Naive B cell (primary cell): ENCODE results near the gene MNS1. TPM values are rescaled to one million over a fixed set of nuclear protein-coding genes. Genes with fewer than 3 reads are reported as not detected.
"Not testable (repeated sequence)": the region's sequence is repeated elsewhere in the genome, so short reads cannot be mapped to it uniquely, and the experiment has no call there.

Experiments used
- ATAC-seq, 2 donors: fragments of 150-1000 bp; cut with Tn5 transposase; 2 replicates each; pipeline ENCODE4 v1.10.0; 2021; ENCODE audit warnings: low read depth in 2 of 2, mild to moderate bottlenecking in 2 of 2, moderate library complexity in 2 of 2
- DNase-seq: peaks from one replicate; pipeline ENCODE4 v3.0.0; 2022
- H3K27ac Mint-ChIP-seq, 6 donors: one replicate each; pipeline ENCODE4 v1.8.0; 2020 to 2022; ENCODE audit warnings: mild to moderate bottlenecking in 6 of 6, mixed read lengths in 6 of 6, moderate library complexity in 5 of 6, inconsistent platforms in 2 of 6
- H3K27me3 Mint-ChIP-seq, 3 donors: one replicate each; pipeline ENCODE4 v1.8.0; 2021 to 2022; ENCODE audit warnings: mixed read lengths in 3 of 3, mild to moderate bottlenecking in 1 of 3
- H3K36me3 Mint-ChIP-seq, 2 donors: one replicate each; pipeline ENCODE4 v1.8.0; 2020 to 2022; ENCODE audit warnings: mixed read lengths in 2 of 2, inconsistent platforms in 1 of 2, mild to moderate bottlenecking in 1 of 2
- H3K4me1 Mint-ChIP-seq, 3 donors: one replicate each; pipeline ENCODE4 v1.8.0; 2020 to 2022; ENCODE audit warnings: mixed read lengths in 3 of 3, inconsistent platforms in 1 of 3, mild to moderate bottlenecking in 1 of 3, moderate library complexity in 1 of 3
- H3K4me3 Mint-ChIP-seq, 8 donors: one replicate each; pipeline ENCODE4 v1.8.0; 2020 to 2022; ENCODE audit warnings: mild to moderate bottlenecking in 8 of 8, mixed read lengths in 8 of 8, moderate library complexity in 8 of 8, inconsistent platforms in 2 of 8
- H3K9me3 Mint-ChIP-seq, 7 donors: one replicate each; pipeline ENCODE4 v1.8.0; 2020 to 2022; ENCODE audit warnings: mixed read lengths in 7 of 7, mild to moderate bottlenecking in 5 of 7, inconsistent platforms in 2 of 7, moderate library complexity in 1 of 7
- polyA plus RNA-seq, 6 donors: library from polyadenylated mRNA; unstranded; fragments of 300-500 nt; fragmentation: Illumina TruSeq; gene quantifications; one replicate each; pipeline ENCODE4 v1.2.3, GENCODE V29; 2021; ENCODE audit warnings: low read depth in 6 of 6

MNS1 gene, protein sequence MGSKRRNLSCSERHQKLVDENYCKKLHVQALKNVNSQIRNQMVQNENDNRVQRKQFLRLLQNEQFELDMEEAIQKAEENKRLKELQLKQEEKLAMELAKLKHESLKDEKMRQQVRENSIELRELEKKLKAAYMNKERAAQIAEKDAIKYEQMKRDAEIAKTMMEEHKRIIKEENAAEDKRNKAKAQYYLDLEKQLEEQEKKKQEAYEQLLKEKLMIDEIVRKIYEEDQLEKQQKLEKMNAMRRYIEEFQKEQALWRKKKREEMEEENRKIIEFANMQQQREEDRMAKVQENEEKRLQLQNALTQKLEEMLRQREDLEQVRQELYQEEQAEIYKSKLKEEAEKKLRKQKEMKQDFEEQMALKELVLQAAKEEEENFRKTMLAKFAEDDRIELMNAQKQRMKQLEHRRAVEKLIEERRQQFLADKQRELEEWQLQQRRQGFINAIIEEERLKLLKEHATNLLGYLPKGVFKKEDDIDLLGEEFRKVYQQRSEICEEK
- polyA plus RNA-seq = 1 to 10 TPM in 1 of 6 donors, under 1 TPM in 3, not detected in 2; 0.15 to 1.9 (median 0.80) TPM

GRCh38 chr15:56464893-56465520, at the start of gene MNS1:
TSS of gene MNS1 (minus strand) at chr15:56465137. CDS start at chr15:56464972, 165 bp downstream.
- H3K27me3 Mint-ChIP-seq = no peaks in the 10 kb centered on the region
- peak within 1 kb of the TSS; percentile 92 to 99 (median 95) for H3K27ac Mint-ChIP-seq
- no peaks in the 10 kb centered on the region for H3K36me3 Mint-ChIP-seq
- H3K4me3 Mint-ChIP-seq = peak within 1 kb of the TSS; percentile 80 to 95 (median 92)
- peak; percentile 95 for DNase-seq
- ATAC-seq = peak; percentile 91 to 92
- peaks cover 15 to 21% (median 18%) of the 10 kb centered on the region in 3 donors for H3K4me1 Mint-ChIP-seq
- no peaks in the 10 kb centered on the region for H3K9me3 Mint-ChIP-seq

- peak; percentile 67 to 69 for ATAC-seq
- peak; percentile 25 for DNase-seq
- Mint-ChIP-seq H3K9me3 (peaks cover 0 to 3% (median 0%) of the 10 kb centered on the region in 7 donors), H3K4me1 (peaks cover 0 to 4% (median 4%) of the 10 kb centered on the region in 3 donors), H3K27me3 (peaks cover 0 to 8% (median 0%) of the 10 kb centered on the region in 3 donors), H3K4me3 (no peak overlapping the region), H3K27ac (no peak overlapping the region), H3K36me3 (no peaks in the 10 kb centered on the region)
These were observed 31.7 kb upstream of the MNS1 start for GRCh38 chr15:56496635-56497034.

- no peaks in the 10 kb centered on the region for H3K9me3 Mint-ChIP-seq
- no peak overlapping the region for H3K4me3 Mint-ChIP-seq
These were observed 30.6 kb upstream of the MNS1 start for GRCh38 chr15:56495533-56495932.

GRCh38 chr15:56495053-56495452, 30.1 kb upstream of the MNS1 start:
- ATAC-seq = no peak
- no peak overlapping the region for H3K27ac Mint-ChIP-seq
- H3K27me3 Mint-ChIP-seq = peaks cover 0 to 7% (median 0%) of the 10 kb centered on the region in 3 donors
- H3K4me1 Mint-ChIP-seq = peaks cover 0 to 4% (median 4%) of the 10 kb centered on the region in 3 donors
- no peak overlapping the region for H3K4me3 Mint-ChIP-seq
- no peaks in the 10 kb centered on the region for H3K36me3 Mint-ChIP-seq
- H3K9me3 Mint-ChIP-seq = no peaks in the 10 kb centered on the region
- DNase-seq = no peak

More at GRCh38 chr15:56495533-56495932, 30.6 kb upstream of the MNS1 start:
- no peak for ATAC-seq
- Mint-ChIP-seq H3K27me3 (peaks cover 0 to 8% (median 0%) of the 10 kb centered on the region in 3 donors), H3K27ac (no peak overlapping the region), H3K36me3 (no peaks in the 10 kb centered on the region), H3K4me1 (peaks cover 0 to 4% (median 4%) of the 10 kb centered on the region in 3 donors)
- no peak for DNase-seq

DNA sequence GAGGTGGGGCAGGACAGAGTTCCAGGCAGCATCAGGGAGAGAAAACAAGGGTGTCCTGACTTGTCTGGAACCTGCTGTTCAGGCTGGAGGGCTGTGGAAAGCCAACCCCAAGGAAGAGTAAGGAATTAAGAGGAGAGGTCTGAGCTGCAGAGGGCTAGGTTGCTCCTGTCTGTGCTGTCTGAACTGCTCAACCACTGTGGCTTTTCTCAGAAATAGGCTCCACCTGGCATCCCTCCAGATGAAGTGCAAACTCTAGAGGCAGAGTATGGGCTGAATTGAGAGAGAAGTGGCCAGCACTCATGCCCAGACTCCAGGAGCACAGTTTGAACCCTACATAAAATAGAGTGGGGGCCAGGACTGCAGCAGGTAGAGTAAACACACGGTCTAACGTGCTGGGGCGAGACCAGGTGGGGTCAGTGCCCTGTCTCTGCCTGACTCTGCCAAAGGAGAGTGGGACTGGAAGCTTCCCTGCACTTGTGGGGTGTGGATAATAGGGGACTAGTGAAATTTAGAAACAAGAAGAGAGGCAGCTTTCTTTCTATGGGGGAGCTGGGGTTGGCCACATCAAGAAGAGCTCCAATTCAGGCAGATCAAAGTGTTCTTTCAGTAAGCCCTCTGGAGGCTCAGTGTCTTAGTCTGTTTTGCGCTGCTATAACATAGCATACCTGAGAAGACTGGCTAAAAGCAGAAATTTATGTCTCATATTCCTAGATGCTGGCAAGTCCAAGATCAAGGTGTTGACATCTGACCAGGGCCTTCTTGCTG, 28.0 kb upstream of the MNS1 start:
- Mint-ChIP-seq H3K27me3 (peaks cover 0 to 3% (median 0%) of the 10 kb centered on the region in 3 donors), H3K9me3 (no peaks in the 10 kb centered on the region), H3K4me3 (no peak overlapping the region), H3K27ac (no peak overlapping the region), H3K4me1 (peaks cover 0 to 4% (median 4%) of the 10 kb centered on the region in 3 donors), H3K36me3 (no peaks in the 10 kb centered on the region)
- ATAC-seq (no peak), DNase-seq (no peak)

DNA sequence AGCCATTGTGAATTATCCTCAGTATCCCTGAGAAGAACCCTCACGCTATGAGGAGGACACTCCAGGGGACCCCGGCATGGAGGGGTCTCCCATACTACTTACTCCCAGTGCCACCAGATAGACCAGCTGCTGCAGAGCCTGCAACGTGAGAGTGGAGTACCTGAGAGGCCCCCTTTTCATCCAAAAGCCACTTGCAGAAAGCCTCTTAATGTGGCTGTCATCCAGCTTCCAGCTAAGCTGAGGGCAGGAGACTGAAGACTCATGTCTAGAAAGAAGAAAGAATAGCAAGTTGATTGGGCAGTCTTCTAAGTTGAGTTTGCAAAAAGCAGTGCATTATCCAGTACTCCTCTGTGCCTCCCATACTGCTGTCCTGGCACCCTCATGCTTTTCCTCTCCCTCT, 27.3 kb upstream of the MNS1 start:
- ATAC-seq (no peak), DNase-seq (no peak)
- no peaks in the 10 kb centered on the region for H3K36me3 Mint-ChIP-seq
- H3K27me3 Mint-ChIP-seq = peaks cover 0 to 3% (median 0%) of the 10 kb centered on the region in 3 donors
- H3K4me1 Mint-ChIP-seq = peaks cover 0 to 4% (median 4%) of the 10 kb centered on the region in 3 donors
- H3K27ac Mint-ChIP-seq = no peak overlapping the region
- no peak overlapping the region for H3K4me3 Mint-ChIP-seq
- H3K9me3 Mint-ChIP-seq = no peaks in the 10 kb centered on the region

DNA sequence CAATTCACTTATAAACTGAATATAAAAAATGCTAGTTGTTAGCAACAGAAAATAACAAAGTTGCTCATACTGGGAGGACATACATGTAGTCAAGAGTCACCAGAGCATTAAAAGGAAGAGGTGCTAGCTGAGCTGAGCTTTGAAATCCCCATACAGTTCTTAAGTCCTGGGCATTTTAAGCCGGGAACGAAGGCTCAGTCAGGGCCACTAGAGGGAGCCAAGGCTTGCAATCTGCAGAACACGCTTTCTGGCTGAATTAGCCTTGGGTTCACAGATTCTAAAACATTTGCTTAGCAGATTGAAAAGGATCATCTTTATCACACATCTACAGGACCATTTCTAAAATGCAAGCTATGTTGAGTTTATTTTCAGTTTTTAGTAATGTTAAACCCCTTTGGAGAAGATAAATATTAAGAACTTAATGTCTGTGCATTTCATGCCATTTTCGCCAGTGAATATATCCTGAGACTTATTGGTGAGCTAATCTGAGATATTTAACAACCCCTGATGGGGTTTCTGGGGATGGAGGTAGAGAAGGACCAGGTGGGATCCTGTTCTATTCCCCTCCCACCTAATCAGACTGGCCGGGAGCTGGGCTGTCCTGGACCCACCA, 26.3 kb upstream of the MNS1 start:
- ATAC-seq (peak; percentile 97 to 98), DNase-seq (peak; percentile 40)
- Mint-ChIP-seq H3K9me3 (no peaks in the 10 kb centered on the region), H3K4me1 (no peaks in the 10 kb centered on the region), H3K4me3 (no peak overlapping the region), H3K36me3 (no peaks in the 10 kb centered on the region), H3K27ac (peak overlapping the region in 1 of 6 donors; percentile 6), H3K27me3 (no peaks in the 10 kb centered on the region)

- DNase-seq = no peak
- no peak overlapping the region for H3K27ac Mint-ChIP-seq
- no peak for ATAC-seq
- H3K4me3 Mint-ChIP-seq = peak overlapping the region in 1 of 8 donors; percentile 44
- H3K36me3 Mint-ChIP-seq = no peaks in the 10 kb centered on the region
- no peaks in the 10 kb centered on the region for H3K27me3 Mint-ChIP-seq
- H3K4me1 Mint-ChIP-seq = no peaks in the 10 kb centered on the region
- H3K9me3 Mint-ChIP-seq = peaks cover 0 to 2% (median 0%) of the 10 kb centered on the region in 7 donors
These were observed 25.5 kb upstream of the MNS1 start for GRCh38 chr15:56490461-56490860.

GRCh38 chr15:56486206-56486605, 21.3 kb upstream of the MNS1 start:
- H3K9me3 Mint-ChIP-seq, H3K27me3 Mint-ChIP-seq, ATAC-seq, DNase-seq, H3K4me3 Mint-ChIP-seq, H3K27ac Mint-ChIP-seq, H3K36me3 Mint-ChIP-seq, H3K4me1 Mint-ChIP-seq: not testable (repeated sequence)

DNA sequence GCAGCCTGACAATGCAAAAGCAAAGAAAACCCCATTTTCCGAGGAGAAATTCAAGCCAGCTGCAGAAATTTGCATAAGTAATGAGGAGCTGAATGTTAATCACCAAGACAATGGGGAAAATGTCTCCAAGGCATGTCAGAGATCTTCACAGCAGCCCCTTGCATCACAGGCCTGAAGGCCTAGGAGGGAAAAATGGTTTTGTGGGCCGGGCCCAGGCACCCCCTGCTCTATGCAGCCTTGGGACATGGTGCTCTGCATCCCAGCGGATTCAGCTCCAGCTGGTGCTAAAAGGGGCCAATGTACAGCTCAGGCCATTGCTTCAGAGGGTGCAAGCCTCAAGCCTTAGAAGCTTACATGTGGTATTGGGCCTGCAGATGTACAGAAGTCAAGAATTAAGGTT, 20.5 kb upstream of the MNS1 start:
- not testable (repeated sequence) for H3K4me3 Mint-ChIP-seq

GRCh38 chr15:56484287-56484686, 19.4 kb upstream of the MNS1 start:
- no peak overlapping the region for H3K27ac Mint-ChIP-seq

More for the DNA sequence above, 20.5 kb upstream of the MNS1 start:
- not testable (repeated sequence) for H3K27me3 Mint-ChIP-seq, H3K27ac Mint-ChIP-seq, ATAC-seq, H3K36me3 Mint-ChIP-seq, H3K4me1 Mint-ChIP-seq, DNase-seq
- peaks cover 0 to 12% (median 7%) of the 10 kb centered on the region in 7 donors for H3K9me3 Mint-ChIP-seq

GRCh38 chr15:56475351-56475750, 10.4 kb upstream of the MNS1 start:
- DNase-seq (no peak), ATAC-seq (no peak)
- Mint-ChIP-seq H3K36me3 (peaks cover 0 to 6% of the 10 kb centered on the region in 2 donors), H3K27me3 (peaks cover 0 to 9% (median 5%) of the 10 kb centered on the region in 3 donors), H3K4me3 (no peak overlapping the region), H3K9me3 (peaks cover 3 to 15% (median 7%) of the 10 kb centered on the region in 7 donors), H3K4me1 (no peaks in the 10 kb centered on the region), H3K27ac (no peak overlapping the region)

More at GRCh38 chr15:56484287-56484686, 19.4 kb upstream of the MNS1 start:
- H3K4me1 Mint-ChIP-seq = no peaks in the 10 kb centered on the region
- H3K36me3 Mint-ChIP-seq = peaks cover 0 to 2% of the 10 kb centered on the region in 2 donors
- ATAC-seq = no peak
- H3K27me3 Mint-ChIP-seq = peaks cover 0 to 2% (median 2%) of the 10 kb centered on the region in 3 donors
- no peak for DNase-seq
- H3K9me3 Mint-ChIP-seq = peaks cover 3 to 17% (median 9%) of the 10 kb centered on the region in 7 donors
- H3K4me3 Mint-ChIP-seq = no peak overlapping the region
